Activated naive CD4-positive, alpha-beta T cell treated with anti-CD3 and anti-CD28 coated beads for 36 hours (primary cell): ENCODE data around the gene CDK14. TPM values are rescaled to one million over a fixed set of nuclear protein-coding genes. Genes with fewer than 3 reads are reported as not detected.

Experiments
- CTCF ChIA-PET: fragments of 350-600 bp; sonication (Branson Sonifier 250); formaldehyde crosslinking; loops from one replicate; lab custom pipeline; 2021; ENCODE audit warnings: antibody characterized with exemption; lab: Charles Lee
- DNase-seq: peaks from one replicate; pipeline ENCODE4 v3.0.0-alpha.2; 2020
- H3K27ac Mint-ChIP-seq: one replicate; pipeline ENCODE4 v1.8.0; 2021; ENCODE audit warnings: mild to moderate bottlenecking, mixed read lengths
- H3K27me3 Mint-ChIP-seq: one replicate; pipeline ENCODE4 v1.8.0; 2021; ENCODE audit warnings: low read depth, mixed read lengths
- H3K36me3 Mint-ChIP-seq: one replicate; pipeline ENCODE4 v1.8.0; 2021; ENCODE audit warnings: low read depth, mixed read lengths
- H3K4me1 Mint-ChIP-seq: one replicate; pipeline ENCODE4 v1.8.0; 2021; ENCODE audit warnings: low read depth, mixed read lengths
- H3K4me3 Mint-ChIP-seq: one replicate; pipeline ENCODE4 v1.8.0; 2021; ENCODE audit warnings: mild to moderate bottlenecking, moderate library complexity, mixed read lengths
- H3K9me3 Mint-ChIP-seq: one replicate; pipeline ENCODE4 v1.8.0; 2021; ENCODE audit warnings: mixed read lengths
- intact Hi-C: fragments of 100-400 bp; cut with micrococcal nuclease; formaldehyde crosslinking; loops from one replicate; pipeline ENCODE4 v1.15.1; 2023
- total RNA-seq, 2 experiments: library from RNA; stranded (reverse); gene quantifications; one replicate each; pipeline ENCODE4 v1.2.3, GENCODE V29; 2021

Gene CDK14
- total RNA-seq, 2 experiments from 2014 or later: 0.42 to 0.81 TPM

DNA sequence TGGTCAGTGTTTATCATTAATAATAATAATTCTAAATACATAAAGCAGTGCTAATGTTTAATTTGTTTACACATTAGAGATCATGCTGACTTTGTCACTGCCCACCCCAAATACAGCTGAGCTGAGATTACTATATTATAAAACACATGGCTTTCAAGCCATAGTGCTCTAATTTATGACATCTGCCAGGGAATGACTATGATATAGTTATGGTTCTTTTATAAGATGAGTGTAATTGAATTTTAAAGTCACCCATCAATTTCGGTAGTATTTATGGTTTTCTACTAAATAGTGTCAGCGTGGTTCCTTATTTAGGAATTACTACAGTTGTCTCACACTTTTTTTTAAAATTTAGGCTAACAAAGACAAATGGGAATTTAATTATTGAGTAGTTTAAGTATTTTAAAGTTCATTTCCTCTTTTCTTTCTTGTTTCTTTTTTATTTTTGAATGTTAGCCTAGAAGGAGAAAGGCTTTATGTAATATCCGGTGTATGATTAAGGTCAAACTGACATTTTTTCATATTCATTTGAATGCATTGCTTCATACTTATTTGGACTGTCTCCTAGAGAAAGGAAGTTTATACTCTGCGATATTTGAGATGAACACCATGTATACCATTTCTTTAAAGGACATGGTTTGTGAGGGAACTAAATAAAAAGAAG, 3.9 kb downstream of the CDK14 start:
- no peak overlapping the region for H3K4me3 Mint-ChIP-seq
- CTCF ChIA-PET: no interaction called here
- DNase-seq: no peak

DNA sequence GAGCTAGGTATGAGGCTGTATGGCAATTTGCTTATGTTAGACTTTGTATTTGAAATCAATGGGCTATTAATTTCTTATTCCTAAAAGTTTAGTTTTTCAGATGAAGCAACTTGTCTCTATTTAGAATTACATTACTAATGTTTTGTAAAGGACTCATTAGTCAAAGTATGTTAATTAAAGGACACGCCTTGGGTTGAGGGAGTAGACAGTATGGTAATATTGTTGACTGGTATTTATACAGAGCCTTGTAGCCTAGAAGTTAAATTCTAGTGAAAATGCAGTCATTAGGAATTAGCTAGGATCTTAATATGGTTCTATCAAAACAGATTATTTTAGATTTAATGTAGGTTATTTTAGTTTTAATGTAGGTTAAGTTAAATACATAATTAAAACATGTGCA, 6.2 kb downstream of the CDK14 start:
- Mint-ChIP-seq H3K36me3 (no peaks in the 10 kb centered on the region), H3K9me3 (no peaks in the 10 kb centered on the region), H3K27ac (no peak overlapping the region), H3K4me1 (peaks cover 1% of the 10 kb centered on the region), H3K27me3 (peaks cover 60% of the 10 kb centered on the region), H3K4me3 (no peak overlapping the region)
- intact Hi-C loops: no loop called here
- no peak for DNase-seq
- CTCF ChIA-PET: interaction anchor here (1.0 kb wide), 1 partner anchor 27 kb away, joined by 3 read pairs; no protein-coding TSS in a partner anchor

More for the DNA sequence above, 3.9 kb downstream of the CDK14 start:
- no peaks in the 10 kb centered on the region for H3K36me3 Mint-ChIP-seq
- H3K4me1 Mint-ChIP-seq: peaks cover 13% of the 10 kb centered on the region
- no peaks in the 10 kb centered on the region for H3K9me3 Mint-ChIP-seq
- peaks cover 56% of the 10 kb centered on the region for H3K27me3 Mint-ChIP-seq
- no peak overlapping the region for H3K27ac Mint-ChIP-seq
- intact Hi-C loops: no loop called here

DNA sequence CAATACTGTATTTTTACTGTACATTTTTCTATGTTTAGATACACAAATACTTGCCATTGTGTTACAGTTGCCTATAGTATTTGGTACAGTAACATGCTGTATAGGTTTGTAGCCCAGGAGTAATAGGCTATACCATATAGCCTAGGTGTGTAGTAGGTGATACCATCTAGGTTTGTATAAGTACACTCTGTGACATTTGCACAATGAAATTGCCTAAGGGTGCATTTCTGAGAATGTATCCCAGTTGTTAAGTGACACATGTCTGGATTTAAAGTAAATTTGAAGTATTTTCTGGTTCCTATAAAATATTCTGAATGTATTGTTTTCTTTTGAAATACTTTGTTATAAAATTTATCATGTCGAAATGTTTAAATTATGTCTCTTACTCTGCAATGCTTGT, 7.2 kb downstream of the CDK14 start:
- no peak for DNase-seq
- intact Hi-C loops: no loop called here
- no peaks in the 10 kb centered on the region for H3K36me3 Mint-ChIP-seq
- H3K4me3 Mint-ChIP-seq: no peak overlapping the region
- no peak overlapping the region for H3K27ac Mint-ChIP-seq
- CTCF ChIA-PET: interaction anchor here (1.0 kb wide), 1 partner anchor 26 kb away, joined by 3 read pairs; no protein-coding TSS in a partner anchor
- H3K27me3 Mint-ChIP-seq: peaks cover 52% of the 10 kb centered on the region
- no peaks in the 10 kb centered on the region for H3K4me1 Mint-ChIP-seq
- no peaks in the 10 kb centered on the region for H3K9me3 Mint-ChIP-seq

DNA sequence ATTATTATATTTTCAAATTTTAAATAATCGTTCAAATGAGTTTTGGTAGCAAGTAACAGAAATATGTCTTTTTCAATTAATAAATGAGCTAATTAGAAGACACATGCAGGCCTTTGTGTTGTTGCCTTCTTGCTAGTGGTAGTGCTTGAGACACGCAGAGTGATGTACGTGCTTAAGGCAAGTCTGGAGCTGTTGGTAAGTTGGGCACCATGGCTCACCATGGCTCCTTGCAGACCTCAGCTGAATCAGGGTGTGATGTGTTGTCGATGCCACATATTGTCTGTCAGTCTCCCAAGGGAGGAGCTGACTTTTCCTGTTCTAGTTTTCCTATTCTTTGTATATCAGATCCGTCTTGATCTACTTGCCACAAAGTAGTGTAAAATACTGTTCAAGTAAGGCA, 8.3 kb downstream of the CDK14 start:
- H3K27me3 Mint-ChIP-seq: peaks cover 47% of the 10 kb centered on the region
- H3K36me3 Mint-ChIP-seq: no peaks in the 10 kb centered on the region
- H3K4me3 Mint-ChIP-seq: no peak overlapping the region
- CTCF ChIA-PET: no interaction called here
- no peak overlapping the region for H3K27ac Mint-ChIP-seq
- no peaks in the 10 kb centered on the region for H3K9me3 Mint-ChIP-seq
- no peaks in the 10 kb centered on the region for H3K4me1 Mint-ChIP-seq
- intact Hi-C loops: no loop called here
- no peak for DNase-seq

DNA sequence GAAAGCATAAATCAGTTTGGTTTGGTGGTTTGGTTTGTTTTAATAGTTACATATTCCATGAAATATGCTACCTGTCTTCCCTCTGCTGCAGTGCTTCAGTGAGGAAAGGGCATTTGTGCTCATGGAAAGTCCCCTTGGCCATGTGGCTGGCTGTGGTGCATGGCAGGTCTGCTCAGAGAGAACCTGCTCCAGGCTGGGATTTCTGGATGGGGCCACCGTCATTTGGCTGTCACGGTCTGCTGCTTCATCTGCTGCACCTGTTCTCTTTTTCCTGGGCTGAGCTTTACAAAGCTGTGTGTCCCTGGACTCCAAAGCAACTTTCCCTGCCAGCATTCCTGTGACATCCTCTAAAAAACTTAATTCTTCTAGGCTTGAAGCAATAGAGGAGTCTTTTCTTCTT, 8.9 kb downstream of the CDK14 start:
- peaks cover 44% of the 10 kb centered on the region for H3K27me3 Mint-ChIP-seq
- H3K4me3 Mint-ChIP-seq: no peak overlapping the region
- CTCF ChIA-PET: no interaction called here
- DNase-seq: no peak
- intact Hi-C loops: no loop called here
- no peaks in the 10 kb centered on the region for H3K36me3 Mint-ChIP-seq
- no peak overlapping the region for H3K27ac Mint-ChIP-seq
- H3K9me3 Mint-ChIP-seq: no peaks in the 10 kb centered on the region
- no peaks in the 10 kb centered on the region for H3K4me1 Mint-ChIP-seq

DNA sequence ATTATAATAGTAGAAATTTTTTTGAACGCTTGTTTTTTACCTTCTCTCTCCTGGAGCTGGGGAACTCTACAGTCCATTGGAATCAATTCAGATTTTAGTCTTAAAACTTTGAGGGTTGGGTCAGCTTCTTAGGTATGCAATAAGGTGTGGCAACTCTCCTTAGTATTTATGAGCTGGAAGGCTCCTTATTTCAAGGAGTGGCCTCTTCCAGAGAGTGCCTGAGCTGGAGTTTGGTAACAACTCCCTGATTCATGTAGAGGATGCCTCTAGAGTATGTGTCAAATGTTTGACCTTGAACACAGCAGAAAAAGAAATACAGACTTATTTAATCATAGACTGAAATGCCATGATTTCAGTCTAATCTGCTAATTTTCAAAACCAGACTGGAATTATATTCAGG, 11.1 kb downstream of the CDK14 start:
- H3K27me3 Mint-ChIP-seq: peaks cover 37% of the 10 kb centered on the region
- intact Hi-C loops: no loop called here
- no peaks in the 10 kb centered on the region for H3K36me3 Mint-ChIP-seq
- no peaks in the 10 kb centered on the region for H3K4me1 Mint-ChIP-seq
- H3K27ac Mint-ChIP-seq: no peak overlapping the region
- no peak for DNase-seq
- CTCF ChIA-PET: no interaction called here
- H3K4me3 Mint-ChIP-seq: no peak overlapping the region
- no peaks in the 10 kb centered on the region for H3K9me3 Mint-ChIP-seq

DNA sequence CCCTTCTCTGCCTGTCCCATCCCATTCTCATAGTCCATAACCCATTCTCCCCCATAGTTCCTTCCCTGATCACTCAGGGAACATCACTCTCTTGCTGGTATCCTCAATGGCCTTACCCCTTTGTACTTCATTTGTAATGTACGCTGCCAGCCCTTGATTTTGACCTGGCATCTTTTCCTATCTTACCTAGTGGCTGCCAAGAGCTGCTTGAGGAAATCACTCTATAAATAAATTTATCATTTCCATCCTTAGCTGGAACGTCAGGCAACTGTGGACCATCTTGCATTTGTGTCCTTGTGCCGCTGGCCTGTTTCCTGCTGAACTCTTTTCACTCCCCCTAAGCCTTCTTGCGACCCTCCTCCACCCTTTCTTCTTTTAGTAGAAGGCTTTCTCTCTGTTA, 14.0 kb downstream of the CDK14 start:
- H3K36me3 Mint-ChIP-seq: no peaks in the 10 kb centered on the region
- no peaks in the 10 kb centered on the region for H3K9me3 Mint-ChIP-seq
- no peak overlapping the region for H3K27ac Mint-ChIP-seq
- DNase-seq: no peak
- peaks cover 9% of the 10 kb centered on the region for H3K4me1 Mint-ChIP-seq
- no peak overlapping the region for H3K4me3 Mint-ChIP-seq
- CTCF ChIA-PET: no interaction called here
- intact Hi-C loops: loop anchor here (10.0 kb wide), 1 partner anchor 1605 kb away; no protein-coding TSS in a partner anchor
- peaks cover 29% of the 10 kb centered on the region for H3K27me3 Mint-ChIP-seq

DNA sequence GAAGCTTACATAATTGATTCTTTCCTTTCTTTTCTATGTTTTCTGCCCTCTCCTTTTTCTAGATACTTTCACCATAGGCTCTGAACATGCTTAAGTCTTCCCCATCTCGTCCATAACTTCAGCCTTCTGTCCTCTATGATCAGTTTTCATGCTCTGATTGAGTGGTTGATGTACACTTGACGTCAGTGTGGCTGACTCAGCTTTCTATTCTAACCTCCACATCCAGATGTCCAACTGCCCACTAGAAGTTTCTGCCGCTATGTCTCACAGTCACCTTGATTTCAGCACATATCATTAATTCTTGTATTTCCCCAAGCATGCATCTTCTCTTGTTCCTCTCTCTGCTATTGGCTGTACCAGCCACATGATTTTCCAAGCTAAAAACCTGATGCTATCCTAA, 15.0 kb downstream of the CDK14 start:
- CTCF ChIA-PET: interaction anchor here (0.6 to 0.7 kb wide), 2 partner anchors 173 to 181 kb away, joined by 3 read pairs; no protein-coding TSS in a partner anchor
- H3K4me3 Mint-ChIP-seq: no peak overlapping the region
- peaks cover 9% of the 10 kb centered on the region for H3K4me1 Mint-ChIP-seq
- intact Hi-C loops: loop anchor here (10.0 kb wide), 1 partner anchor 1606 kb away; no protein-coding TSS in a partner anchor
- H3K9me3 Mint-ChIP-seq: no peaks in the 10 kb centered on the region
- H3K27ac Mint-ChIP-seq: no peak overlapping the region
- H3K27me3 Mint-ChIP-seq: peaks cover 24% of the 10 kb centered on the region
- no peaks in the 10 kb centered on the region for H3K36me3 Mint-ChIP-seq
- DNase-seq: no peak

DNA sequence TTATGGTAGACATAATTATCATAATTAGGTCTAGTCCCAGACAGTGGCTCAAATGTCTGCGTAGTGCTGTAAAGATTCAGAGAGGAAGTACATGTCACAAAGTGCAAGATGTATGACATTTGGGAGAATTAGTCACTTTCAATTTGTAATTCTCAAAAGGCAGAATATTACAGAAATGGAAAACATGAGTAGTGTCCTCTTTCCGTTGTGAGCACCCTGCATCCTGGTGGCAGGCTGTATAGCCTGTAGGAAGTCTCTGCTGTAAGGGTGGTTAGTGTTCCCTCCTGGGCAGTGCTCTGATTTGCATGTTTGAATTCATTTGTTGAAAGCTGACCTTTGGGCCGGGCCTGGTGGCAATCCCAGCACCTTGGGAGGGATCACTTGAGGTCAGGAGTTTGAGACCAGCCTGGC, 17.0 kb downstream of the CDK14 start:
- H3K9me3 Mint-ChIP-seq: no peaks in the 10 kb centered on the region
- H3K27ac Mint-ChIP-seq: peak overlapping the region; percentile 70
- H3K36me3 Mint-ChIP-seq: no peaks in the 10 kb centered on the region
- CTCF ChIA-PET: no interaction called here
- peak; percentile 50 for DNase-seq
- intact Hi-C loops: loop anchor here (1.0 to 10.0 kb wide), 6 partner anchors 8 to 1608 kb away; partner anchors contain the start of genes CDK14 and GTPBP10
- peaks cover 14% of the 10 kb centered on the region for H3K27me3 Mint-ChIP-seq
- H3K4me3 Mint-ChIP-seq: no peak overlapping the region
- H3K4me1 Mint-ChIP-seq: peaks cover 18% of the 10 kb centered on the region

DNA sequence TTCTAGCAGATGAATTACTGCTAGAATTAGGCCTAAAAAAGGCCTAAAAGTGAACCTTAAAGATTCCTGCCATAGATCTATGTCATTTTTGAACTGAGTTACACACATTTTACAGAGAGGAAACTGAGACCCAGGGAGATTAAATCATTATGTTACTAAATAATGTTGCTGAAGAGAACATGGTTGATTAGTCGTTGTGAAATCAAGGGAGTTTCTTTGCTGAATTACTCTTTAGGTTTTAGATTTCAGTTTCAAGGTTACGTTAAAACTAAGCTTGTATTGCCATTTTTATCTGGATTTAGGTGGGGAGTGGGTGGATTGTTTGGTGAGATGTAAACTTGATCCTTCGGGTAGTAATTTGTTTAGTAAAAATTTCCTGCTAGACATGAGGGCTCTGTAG, 21.3 kb downstream of the CDK14 start:
- intact Hi-C loops: loop anchor here (1.0 to 10.0 kb wide), 2 partner anchors 21 to 1613 kb away; partner anchors contain the start of gene CDK14
- no peaks in the 10 kb centered on the region for H3K36me3 Mint-ChIP-seq
- CTCF ChIA-PET: no interaction called here
- H3K27me3 Mint-ChIP-seq: peaks cover 4% of the 10 kb centered on the region
- H3K4me3 Mint-ChIP-seq: no peak overlapping the region
- peaks cover 19% of the 10 kb centered on the region for H3K4me1 Mint-ChIP-seq
- H3K9me3 Mint-ChIP-seq: no peaks in the 10 kb centered on the region
- H3K27ac Mint-ChIP-seq: peak overlapping the region; percentile 29
- no peak for DNase-seq

DNA sequence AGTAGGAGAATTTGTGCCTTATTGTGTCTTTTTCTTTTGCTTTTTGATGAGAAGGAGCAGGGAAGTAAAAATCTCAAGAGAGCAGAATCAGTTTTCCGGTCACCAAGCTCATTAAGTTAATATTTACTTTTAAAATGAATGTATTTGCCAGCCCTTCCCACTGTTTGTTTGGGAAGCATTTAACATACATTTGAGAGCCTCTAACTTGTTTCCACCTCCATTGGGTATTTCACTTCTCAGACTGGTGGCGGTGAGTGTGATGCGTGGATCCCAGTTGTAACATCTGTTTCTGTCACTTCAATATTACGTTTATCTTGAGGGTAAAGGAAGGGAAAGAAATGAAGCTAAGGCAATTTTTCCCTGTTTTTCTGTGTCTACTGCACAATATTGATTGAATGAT, 22.8 kb downstream of the CDK14 start:
- peaks cover 10% of the 10 kb centered on the region for H3K4me1 Mint-ChIP-seq
- intact Hi-C loops: loop anchor here (10.0 kb wide), 1 partner anchor 1614 kb away; no protein-coding TSS in a partner anchor
- no peaks in the 10 kb centered on the region for H3K36me3 Mint-ChIP-seq
- H3K27ac Mint-ChIP-seq: no peak overlapping the region
- no peaks in the 10 kb centered on the region for H3K9me3 Mint-ChIP-seq
- no peak for DNase-seq
- no peak overlapping the region for H3K4me3 Mint-ChIP-seq
- CTCF ChIA-PET: no interaction called here
- H3K27me3 Mint-ChIP-seq: peaks cover 4% of the 10 kb centered on the region

DNA sequence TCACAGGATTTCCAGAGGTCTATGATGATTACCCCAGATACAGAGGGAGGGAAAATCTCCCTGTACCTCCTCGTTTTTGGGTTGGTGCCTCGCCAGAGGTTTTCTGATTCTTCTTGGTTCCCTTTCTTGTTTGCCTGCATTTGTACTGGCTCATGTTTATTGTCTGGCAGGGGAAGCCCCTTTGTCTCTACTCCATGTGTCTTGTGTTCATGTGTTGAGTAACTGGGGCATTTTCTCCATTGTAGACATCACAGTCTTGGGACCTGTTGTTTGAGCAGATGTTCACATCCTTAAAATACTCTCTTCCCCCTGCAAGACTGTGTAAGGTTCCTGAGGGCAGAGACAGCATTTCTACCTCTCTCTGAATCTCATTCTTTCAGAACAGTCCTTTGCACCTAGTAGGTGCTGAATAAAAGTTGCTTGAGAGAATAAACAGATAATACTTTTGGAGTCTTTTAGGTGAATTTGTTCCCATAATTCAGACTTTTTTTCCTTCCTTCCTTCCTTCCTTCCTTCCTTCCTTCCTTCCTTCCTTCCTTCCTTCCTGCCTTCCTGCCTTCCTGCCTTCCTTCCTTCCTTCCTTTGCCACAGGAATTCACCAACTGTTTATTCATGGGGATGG, 25.1 kb downstream of the CDK14 start:
- no peak overlapping the region for H3K27ac Mint-ChIP-seq
- CTCF ChIA-PET: interaction anchor here (0.6 kb wide), 1 partner anchor 1161 kb away, joined by 3 read pairs; no protein-coding TSS in a partner anchor
- peaks cover 10% of the 10 kb centered on the region for H3K4me1 Mint-ChIP-seq
- DNase-seq: no peak
- H3K36me3 Mint-ChIP-seq: no peaks in the 10 kb centered on the region
- no peaks in the 10 kb centered on the region for H3K9me3 Mint-ChIP-seq
- H3K27me3 Mint-ChIP-seq: peaks cover 2% of the 10 kb centered on the region
- no peak overlapping the region for H3K4me3 Mint-ChIP-seq
- intact Hi-C loops: loop anchor here (1.0 kb wide), 1 partner anchor 8 kb away; no protein-coding TSS in a partner anchor
